Pancreas (tissue), 10 donors: ENCODE results near the gene KLF12. TPM values are rescaled to one million over a fixed set of nuclear protein-coding genes. Genes with fewer than 3 reads are reported as not detected.

ENCODE experiments used
- ATAC-seq, 4 donors: fragments of 200-7000 bp; cut with Tn5 transposase; one replicate each; pipeline versions ENCODE4 v1.8.0 to v1.9.1; 2020; ENCODE audit warnings: mild to moderate bottlenecking in 4 of 4, moderate library complexity in 4 of 4
- DNase-seq, 6 donors: peaks; one replicate each; pipeline ENCODE4 v3.0.0-alpha.2; 2020
- FAIRE-seq: peaks from 2 replicates; lab custom pipeline; 2012; peaks lifted over from hg19 to GRCh38; lab: Jason Lieb, UNC
- H3K27ac ChIP-seq, 4 donors: fragments of 200-600 bp; sonication (generic); 1 replicate in 3 of 4; 2 replicates in 1 of 4; pipeline versions ENCODE4 v1.5.0 to v1.8.0; 2020
- H3K27me3 ChIP-seq, 4 donors: fragments of 200-600 bp; one replicate each; pipeline ENCODE4 v1.8.0; 2021
- H3K36me3 ChIP-seq, 3 donors: fragments of 200-600 bp; sonication (generic) in 1 of 3; one replicate each; pipeline versions ENCODE4 v1.5.0 to v1.8.0; 2020 to 2021
- H3K4me1 ChIP-seq, 3 donors: fragments of 200-600 bp; one replicate each; pipeline ENCODE4 v1.8.0; 2021
- H3K4me3 ChIP-seq, 4 donors: fragments of 200-600 bp; sonication (generic) in 2 of 4; one replicate each; pipeline versions ENCODE4 v1.5.0 to v1.8.0; 2020 to 2021
- H3K9me3 ChIP-seq, 4 donors: fragments of 200-600 bp; one replicate each; pipeline ENCODE4 v1.8.0; 2021
- CTCF ChIP-seq, 4 donors: fragments of 200-600 bp; sonication (generic) in 3 of 4; IDR thresholded peaks; one replicate each; pipeline versions ENCODE4 v1.5.0 to v1.8.0; 2021; ENCODE audit warnings: antibody characterized with exemption in 4 of 4
- WGBS, 2 donors: extraction: QIAGEN DNeasy Blood & Tissue Kit; methylation state at CpG; one replicate each; pipeline ENCODE4 v1.1.7; 2013; 5-methylcytosine and 5-hydroxymethylcytosine counted together
- intact Hi-C, 3 donors: fragments of 100-400 bp; cut with DNase I; formaldehyde crosslinking; loops; one replicate each; pipeline versions ENCODE4 v1.11.1 to v1.14.2; 2022
- polyA plus RNA-seq, 2 donors: library from polyadenylated mRNA; stranded (reverse); fragments of 200-250 nt; gene quantifications; one replicate each; pipeline ENCODE4 v1.2.3, GENCODE V29; 2013
- total RNA-seq, 6 donors: library from RNA; stranded (reverse); fragmentation: NEBNext Ultra II Directional in 4 of 6; extraction: Animal tissue kit (Norgen Biotek cat#: 25700) in 4 of 6; gene quantifications; one replicate each; pipeline versions ENCODE4 v1.2.1 to v1.2.4, GENCODE V29; 2021 to 2023
- donor health status: healthy with polysubstance abuse.
- donor health status: DM: no; HTN: no; CAD: no; lungs with moderate emphysema.
- donor health status: DM: no; HTN: no; CAD: no.
- donor health status: control.
- donor health status: control.
- donor health status: Bipolar disorder and iron deficiency.
- donor health status: DM: yes; HTN: yes; CAD: no.
- donor health status: DM: no; HTN: no; CAD: no.
- donor health status: DM: no; HTN: no; CAD: no.
- donor health status: DM: yes; HTN: yes; CAD: no.

KLF12 gene
- total and polyA plus RNA-seq, 8 donors, result 0.46 to 5.2 (median 1.4) TPM

- Histone ChIP-seq H3K4me3 (no peak overlapping the region), H3K36me3 (no peaks in the 10 kb centered on the region), H3K9me3 (no peaks in the 10 kb centered on the region), H3K27me3 (no peaks in the 10 kb centered on the region), H3K4me1 (peaks cover 0 to 4% (median 3%) of the 10 kb centered on the region in 3 donors), H3K27ac (no peak overlapping the region)
- DNase-seq, result no peak
- no peak for TF ChIP-seq CTCF (IDR thresholded peaks at IDR 0.05)
- WGBS, 2 donors, result 49 to 56% methylated on average over 1 of the region's 1 CpG
- no peak for FAIRE-seq
- intact Hi-C loops, result no loop called here
- no peak for ATAC-seq
Observed at GRCh38 chr13:74169676-74170075, 35.5 kb upstream of the KLF12 start.

- WGBS, 2 donors, result 9% methylated on average over 4 of the region's 4 CpGs
- Histone ChIP-seq H3K27ac (no peak overlapping the region), H3K4me1 (peaks cover 0 to 4% (median 3%) of the 10 kb centered on the region in 3 donors), H3K9me3 (no peaks in the 10 kb centered on the region), H3K4me3 (no peak overlapping the region), H3K36me3 (no peaks in the 10 kb centered on the region), H3K27me3 (no peaks in the 10 kb centered on the region)
- DNase-seq (peak in 1 of 6 donors; percentile 12), ATAC-seq (peak; percentile 50 to 82 (median 64)), FAIRE-seq (no peak)
- no peak for TF ChIP-seq CTCF (IDR thresholded peaks at IDR 0.05)
- intact Hi-C loops, result no loop called here
Observed at GRCh38 chr13:74168263-74168675, 34.1 kb upstream of the KLF12 start.

- no peak for FAIRE-seq
- no peak for TF ChIP-seq CTCF (IDR thresholded peaks at IDR 0.05)
- no peaks in the 10 kb centered on the region for H3K36me3 ChIP-seq
- H3K27me3 ChIP-seq, result no peaks in the 10 kb centered on the region
- ATAC-seq, result no peak
- intact Hi-C loops, result no loop called here
- H3K4me1 ChIP-seq, result peaks cover 0 to 4% (median 3%) of the 10 kb centered on the region in 3 donors
- WGBS, 2 donors, result 75 to 81% methylated on average over 6 of the region's 6 CpGs
- DNase-seq, result no peak
- no peaks in the 10 kb centered on the region for H3K9me3 ChIP-seq
- H3K27ac ChIP-seq, result no peak overlapping the region
- H3K4me3 ChIP-seq, result no peak overlapping the region
Observed at GRCh38 chr13:74166261-74167004, 32.2 kb upstream of the KLF12 start.

GRCh38 chr13:74162782-74163181, 28.6 kb upstream of the KLF12 start:
- Histone ChIP-seq H3K4me3 (no peak overlapping the region), H3K9me3 (no peaks in the 10 kb centered on the region), H3K36me3 (no peaks in the 10 kb centered on the region), H3K4me1 (no peaks in the 10 kb centered on the region), H3K27me3 (no peaks in the 10 kb centered on the region), H3K27ac (no peak overlapping the region)
- DNase-seq (no peak), ATAC-seq (no peak), FAIRE-seq (no peak)
- WGBS, 2 donors, result 83 to 90% methylated on average over 2 of the region's 2 CpGs
- intact Hi-C loops, result no loop called here
- TF ChIP-seq CTCF (IDR thresholded peaks at IDR 0.05), result no peak

GRCh38 chr13:74162135-74162534, 27.9 kb upstream of the KLF12 start:
- intact Hi-C loops, result no loop called here
- FAIRE-seq (no peak), DNase-seq (no peak), ATAC-seq (no peak)
- H3K9me3 ChIP-seq, result no peaks in the 10 kb centered on the region
- no peak overlapping the region for H3K27ac ChIP-seq
- no peak overlapping the region for H3K4me3 ChIP-seq
- WGBS, 2 donors, result 65 to 75% methylated on average over 2 of the region's 2 CpGs
- H3K36me3 ChIP-seq, result no peaks in the 10 kb centered on the region
- H3K4me1 ChIP-seq, result no peaks in the 10 kb centered on the region
- no peak for TF ChIP-seq CTCF (IDR thresholded peaks at IDR 0.05)
- H3K27me3 ChIP-seq, result no peaks in the 10 kb centered on the region
